Transverse colon (tissue), 4 donors: ENCODE results near the gene ZNF691. TPM values are rescaled to one million over a fixed set of nuclear protein-coding genes. Genes with fewer than 3 reads are reported as not detected.

Source experiments
- DNase-seq: peaks from one replicate; pipeline ENCODE4 v3.0.0-alpha.2; 2019
- H3K27ac ChIP-seq, 4 donors: fragments of 200-600 bp; sonication (generic); 2 replicates each; pipeline ENCODE4 v1.5.1; 2016 to 2018; ENCODE audit warnings: inconsistent platforms in 4 of 4
- H3K27me3 ChIP-seq: fragments of 200-600 bp; sonication (generic); 2 replicates; pipeline ENCODE4 v1.5.1; 2017; ENCODE audit warnings: inconsistent platforms
- H3K36me3 ChIP-seq, 4 donors: fragments of 200-600 bp; sonication (generic); 2 replicates each; pipeline ENCODE4 v1.5.1; 2017 to 2019; ENCODE audit warnings: inconsistent platforms in 4 of 4
- H3K4me1 ChIP-seq, 4 donors: fragments of 200-600 bp; sonication (generic); 2 replicates each; pipeline ENCODE4 v1.5.1; 2017 to 2020; ENCODE audit warnings: inconsistent platforms in 4 of 4
- H3K4me3 ChIP-seq, 4 donors: fragments of 200-600 bp; sonication (generic); 1 replicate in 1 of 4; 2 replicates in 3 of 4; pipeline versions ENCODE4 v1.5.1 to v1.6.1; 2017 to 2019; ENCODE audit warnings: inconsistent platforms in 4 of 4
- H3K9me3 ChIP-seq, 2 donors: fragments of 200-600 bp; sonication (generic); 2 replicates each; pipeline ENCODE4 v1.5.1; 2017 to 2019; ENCODE audit warnings: inconsistent platforms in 2 of 2
- CTCF ChIP-seq, 5 experiments: fragments of 200-600 bp in 3 of 5; fragments of 450-650 bp in 2 of 5; sonication (generic) in 3 of 5; IDR thresholded peaks; 1 replicate in 2 of 5; 2 replicates in 3 of 5; pipeline ENCODE4 v1.5.1; 2016 to 2017; ENCODE audit warnings: antibody characterized with exemption in 5 of 5, inconsistent platforms in 3 of 5, mild to moderate bottlenecking in 2 of 5, moderate library complexity in 1 of 5
- EP300 ChIP-seq: sonication (generic); formaldehyde crosslinking; IDR thresholded peaks from one replicate; pipeline ENCODE4 v1.6.1; 2017; ENCODE audit warnings: antibody characterized with exemption, low read depth
- POLR2A ChIP-seq: fragments of 450-650 bp; IDR thresholded peaks from one replicate; pipeline ENCODE4 v1.6.1; 2016; ENCODE audit warnings: antibody characterized with exemption, mild to moderate bottlenecking, moderate library complexity
- POLR2AphosphoS5 ChIP-seq, 3 donors: sonication (generic); formaldehyde crosslinking; IDR thresholded peaks; one replicate each; pipeline ENCODE4 v1.6.1; 2016; ENCODE audit warnings: antibody characterized with exemption in 3 of 3
- WGBS, 2 donors: methylation state at CpG; one replicate each; pipeline ENCODE4 v1.1.5; 2018; ENCODE audit warnings: low coverage in 1 of 2; 5-methylcytosine and 5-hydroxymethylcytosine counted together
- in situ Hi-C, 4 donors: fragments of 200-750 bp; cut with MboI; loops; one replicate each; pipeline versions ENCODE4 v1.15.0 to v1.15.1; 2017; ENCODE audit warnings: low sequenced_read_pairs in 3 of 4, low pct_ligation_motif_present in 1 of 4, low pct_unique_long_range_greater_than_20kb in 1 of 4
- intact Hi-C: fragments of 100-400 bp; cut with DNase I; formaldehyde crosslinking; loops from one replicate; pipeline ENCODE4 v1.15.1; 2023; ENCODE audit warnings: low total_unique reads
- total RNA-seq, 4 donors: library from RNA; depleted of rRNA; stranded (reverse); fragments of >200 nt; gene quantifications; one replicate each; pipeline ENCODE4 v1.1.0, GENCODE V29; 2016

The ZNF691 gene
- total RNA-seq, 4 donors from 2014 or later: 1.00 to 11.3 (median 6.0) TPM

- intact Hi-C loops: no loop called here
- no peaks in the 10 kb centered on the region for H3K27me3 ChIP-seq
- no peak for TF ChIP-seq EP300
- TF ChIP-seq POLR2AphosphoS5 (IDR thresholded peaks at IDR 0.05): no peak
- TF ChIP-seq POLR2A: no peak
- no peak for TF ChIP-seq CTCF (IDR thresholded peaks at IDR 0.05)
- no peak for DNase-seq
- no peaks in the 10 kb centered on the region for H3K4me1 ChIP-seq
- WGBS, 2 donors: 40 to 83% methylated on average over 1 to 21 of the region's 21 CpGs
- no peak overlapping the region for H3K27ac ChIP-seq
- H3K9me3 ChIP-seq: no peaks in the 10 kb centered on the region
- in situ Hi-C loops: no loop called here
- no peak overlapping the region for H3K4me3 ChIP-seq
- no peaks in the 10 kb centered on the region for H3K36me3 ChIP-seq
These were observed 40.4 kb downstream of the ZNF691 start for GRCh38 chr1:42886800-42887199.

GRCh38 chr1:42887366-42887765 is 41.0 kb downstream of the ZNF691 start:
- H3K27me3 ChIP-seq: no peaks in the 10 kb centered on the region
- intact Hi-C loops (no loop called here), in situ Hi-C loops (no loop called here)
- H3K9me3 ChIP-seq: no peaks in the 10 kb centered on the region
- no peaks in the 10 kb centered on the region for H3K36me3 ChIP-seq
- 96% methylated on average over 14 of the region's 20 CpGs; no CpG with 5 or more reads in 1 of the 2 donors for WGBS, 2 donors
- H3K27ac ChIP-seq: no peak overlapping the region
- H3K4me1 ChIP-seq: no peaks in the 10 kb centered on the region
- no peak for TF ChIP-seq CTCF (IDR thresholded peaks at IDR 0.05)
- TF ChIP-seq POLR2A: no peak
- no peak for TF ChIP-seq EP300
- TF ChIP-seq POLR2AphosphoS5 (IDR thresholded peaks at IDR 0.05): no peak
- no peak overlapping the region for H3K4me3 ChIP-seq
- no peak for DNase-seq

GRCh38 chr1:42888013-42888633 is 41.7 kb downstream of the ZNF691 start:
- WGBS, 2 donors: 92 to 100% methylated on average over 1 to 31 of the region's 31 CpGs
- H3K36me3 ChIP-seq: no peaks in the 10 kb centered on the region
- in situ Hi-C loops: no loop called here

GRCh38 chr1:42889264-42889663 is 42.9 kb downstream of the ZNF691 start:
- TF ChIP-seq POLR2AphosphoS5 (IDR thresholded peaks at IDR 0.05) (no peak), EP300 (no peak), CTCF (IDR thresholded peaks at IDR 0.05) (no peak), POLR2A (no peak)
- no peaks in the 10 kb centered on the region for H3K27me3 ChIP-seq
- no peaks in the 10 kb centered on the region for H3K36me3 ChIP-seq
- H3K27ac ChIP-seq: no peak overlapping the region
- no peaks in the 10 kb centered on the region for H3K9me3 ChIP-seq
- WGBS, 2 donors: 93% methylated on average over 4 of the region's 4 CpGs; no CpG with 5 or more reads in 1 of the 2 donors
- H3K4me1 ChIP-seq: no peaks in the 10 kb centered on the region
- in situ Hi-C loops: no loop called here
- intact Hi-C loops: no loop called here
- H3K4me3 ChIP-seq: no peak overlapping the region
- no peak for DNase-seq

More at GRCh38 chr1:42888013-42888633, 41.7 kb downstream of the ZNF691 start:
- Histone ChIP-seq H3K27me3 (no peaks in the 10 kb centered on the region), H3K4me1 (no peaks in the 10 kb centered on the region), H3K27ac (no peak overlapping the region), H3K4me3 (no peak overlapping the region), H3K9me3 (no peaks in the 10 kb centered on the region)
- no peak for DNase-seq
- intact Hi-C loops: no loop called here
- TF ChIP-seq POLR2A (no peak), POLR2AphosphoS5 (IDR thresholded peaks at IDR 0.05) (no peak)
